IMR-90 (cell line): ENCODE measurements around the gene ZNF592. TPM values are rescaled to one million over a fixed set of nuclear protein-coding genes. Genes with fewer than 3 reads are reported as not detected.

Experiments
- ATAC-seq: fragments of 200-7000 bp; cut with Tn5 transposase; 2 replicates; pipeline ENCODE4 v1.9.1; 2020; ENCODE audit warnings: low read depth, mild to moderate bottlenecking, moderate library complexity
- BruUV-seq: library from RNA; stranded (reverse); fragments of 400-500 nt; replicated peaks from 2 replicates; lab custom pipeline; 2021; lab: Mats Ljungman, UMichigan
- CTCF ChIA-PET: fragments of 300-600 bp; formaldehyde crosslinking; extraction: SDS; loops from one replicate; lab custom pipeline; 2021; ENCODE audit warnings: antibody characterized with exemption; lab: Yijun Ruan, JAX
- POLR2A ChIA-PET: fragments of 300-600 bp; sonication (Branson Sonifier 250); formaldehyde crosslinking; loops from one replicate; lab custom pipeline; 2022; ENCODE audit warnings: antibody characterized with exemption; ENCODE audit not compliant: unreplicated experiment; lab: Charles Lee
- DNase-seq: peaks from one replicate; pipeline ENCODE4 v3.0.0; 2013
- H2AFZ ChIP-seq: replicated peaks from 2 replicates; pipeline ENCODE3; 2013; ENCODE audit warnings: low read length, mild to moderate bottlenecking; ENCODE audit not compliant: poor library complexity
- H2AK5ac ChIP-seq: 2 replicates; pipeline ENCODE4 v1.6.1; 2013; ENCODE audit warnings: low read depth, low read length, inconsistent platforms
- H2AK9ac ChIP-seq: replicated peaks from 2 replicates; pipeline ENCODE3; 2013; ENCODE audit warnings: mild to moderate bottlenecking, low read depth, low read length, moderate library complexity; ENCODE audit not compliant: poor library complexity
- H2BK120ac ChIP-seq: 2 replicates; pipeline ENCODE4 v1.6.1; 2013; ENCODE audit warnings: low read depth, low read length, inconsistent platforms
- H2BK15ac ChIP-seq: 3 replicates; pipeline ENCODE4 v1.6.1; 2013; ENCODE audit warnings: low read depth, low read length, inconsistent platforms
- H2BK20ac ChIP-seq: 2 replicates; pipeline ENCODE4 v1.6.1; 2013; ENCODE audit warnings: low read depth, mild to moderate bottlenecking, inconsistent platforms, low read length, moderate library complexity
- H2BK5ac ChIP-seq: 2 replicates; pipeline ENCODE4 v1.6.1; 2013; ENCODE audit warnings: mild to moderate bottlenecking, low read depth, low read length, inconsistent platforms; ENCODE audit not compliant: poor library complexity, severe bottlenecking
- H3K14ac ChIP-seq: replicated peaks from 2 replicates; pipeline ENCODE4 v1.6.1; 2013; ENCODE audit warnings: low read depth, low read length, inconsistent platforms
- H3K18ac ChIP-seq: 2 replicates; pipeline ENCODE4 v1.6.1; 2013; ENCODE audit warnings: low read depth, low read length, control low read depth
- H3K23ac ChIP-seq: 2 replicates; pipeline ENCODE4 v1.6.1; 2013; ENCODE audit warnings: low read depth, low read length, inconsistent platforms
- H3K27ac ChIP-seq: 2 replicates; pipeline ENCODE4 v1.5.1; 2013; ENCODE audit warnings: mild to moderate bottlenecking, control low read depth, low read length; ENCODE audit not compliant: insufficient read depth
- H3K27me3 ChIP-seq: 2 replicates; pipeline ENCODE4 v1.6.1; 2013; ENCODE audit warnings: low read length; ENCODE audit not compliant: control insufficient read depth, insufficient read depth
- H3K36me3 ChIP-seq: 2 replicates; pipeline ENCODE4 v1.6.1; 2013; ENCODE audit warnings: low read length, mixed read lengths; ENCODE audit not compliant: control insufficient read depth, insufficient read depth
- H3K4ac ChIP-seq: 2 replicates; pipeline ENCODE4 v1.6.1; 2013; ENCODE audit warnings: low read depth, low read length, inconsistent platforms
- H3K4me1 ChIP-seq: 2 replicates; pipeline ENCODE4 v1.6.1; 2013; ENCODE audit warnings: low read length, mixed read lengths; ENCODE audit not compliant: control insufficient read depth, insufficient read depth
- H3K4me2 ChIP-seq: 2 replicates; pipeline ENCODE4 v1.6.1; 2013; ENCODE audit warnings: low read depth, mild to moderate bottlenecking, control low read depth, low read length, moderate library complexity
- H3K4me3 ChIP-seq: 2 replicates; pipeline ENCODE4 v1.5.1; 2013; ENCODE audit warnings: low read depth, mild to moderate bottlenecking, control low read depth, low read length, moderate library complexity; ENCODE audit not compliant: insufficient read depth
- H3K56ac ChIP-seq: 2 replicates; pipeline ENCODE4 v1.6.1; 2013; ENCODE audit warnings: low read length, inconsistent platforms; ENCODE audit not compliant: insufficient read depth; ENCODE audit errors: extremely low read depth
- H3K79me1 ChIP-seq, 2 experiments: 2 replicates each; pipeline ENCODE4 v1.6.1; 2013; ENCODE audit warnings: low read length in 2 of 2, inconsistent platforms in 1 of 2, low read depth in 1 of 2
- H3K9ac ChIP-seq: 2 replicates; pipeline ENCODE4 v1.6.1; 2013; ENCODE audit warnings: low read depth, low read length, control low read depth
- H3K9me1 ChIP-seq: 2 replicates; pipeline ENCODE4 v1.6.1; 2013; ENCODE audit warnings: low read length, inconsistent platforms; ENCODE audit not compliant: insufficient read depth
- H3K9me3 ChIP-seq: 2 replicates; pipeline ENCODE4 v1.6.1; 2013; ENCODE audit warnings: low read length; ENCODE audit not compliant: control insufficient read depth, insufficient read depth
- H4K20me1 ChIP-seq: 2 replicates; pipeline ENCODE4 v1.6.1; 2013; ENCODE audit warnings: low read length, inconsistent platforms; ENCODE audit not compliant: insufficient read depth
- H4K5ac ChIP-seq: 2 replicates; pipeline ENCODE4 v1.6.1; 2013; ENCODE audit warnings: mild to moderate bottlenecking, low read depth, low read length, control low read depth
- H4K8ac ChIP-seq, 2 experiments: 2 replicates each; pipeline ENCODE4 v1.6.1; 2013; ENCODE audit warnings: low read depth in 2 of 2, low read length in 2 of 2, control low read depth in 1 of 2, inconsistent platforms in 1 of 2
- H4K91ac ChIP-seq: 2 replicates; pipeline ENCODE4 v1.6.1; 2013; ENCODE audit warnings: low read depth, low read length, inconsistent platforms; ENCODE audit not compliant: insufficient read depth
- CHD1 ChIP-seq: IDR thresholded peaks from 2 replicates; pipeline ENCODE4 v1.6.1; 2012; ENCODE audit warnings: low read depth, low read length, improper control_type of control experiment
- FOS ChIP-seq: fragments of 150-350 bp; IDR thresholded peaks from 2 replicates; pipeline ENCODE4 v1.6.1; 2016; ENCODE audit warnings: low read depth, low read length
- NFE2L2 ChIP-seq: fragments of 150-350 bp; IDR thresholded peaks from 2 replicates; pipeline ENCODE4 v1.6.1; 2016; ENCODE audit warnings: low read depth, mild to moderate bottlenecking, low read length
- RAD21 ChIP-seq: IDR thresholded peaks from 2 replicates; pipeline ENCODE4 v1.6.1; 2012; ENCODE audit warnings: low read length, improper control_type of control experiment
- WGBS, 2 experiments: methylation state at CpG; one replicate each; pipeline versions ENCODE4 v1.1.5 to v1.1.7; 2013; ENCODE audit warnings: missing lambda C conversion rate in 2 of 2; ENCODE audit not compliant: insufficient read length in 1 of 2; ENCODE audit errors: extremely low coverage in 2 of 2; 5-methylcytosine and 5-hydroxymethylcytosine counted together
- dilution Hi-C: fragments of 300-500 bp; cut with HindIII; formaldehyde crosslinking; loops from one replicate; pipeline ENCODE4 v1.14.3; 2018; ENCODE audit warnings: low sequenced_read_pairs; ENCODE audit not compliant: unreplicated experiment
- in situ Hi-C: fragments of 300-500 bp; cut with MboI; formaldehyde crosslinking; loops from 3 replicates; pipeline ENCODE4 v1.14.3; 2019; ENCODE audit warnings: low sequenced_read_pairs, inconsistent platforms, mixed read lengths
- intact Hi-C: fragments of 100-400 bp; cut with micrococcal nuclease; formaldehyde crosslinking; loops from 2 replicates; pipeline ENCODE4 v1.10.0; 2022
- polyA plus RNA-seq, 3 experiments: library from polyadenylated mRNA; depleted of rRNA; stranded (reverse); fragments of >200 nt; gene quantifications; 2 replicates each; pipeline ENCODE4 v1.2.3, GENCODE V29; 2012; ENCODE audit warnings: low replicate concordance in 1 of 3
- total RNA-seq: library from RNA; depleted of rRNA; stranded (reverse); fragments of >200 nt; gene quantifications from 2 replicates; pipeline ENCODE4 v1.2.3, GENCODE V29; 2012

The ZNF592 gene
- total and polyA plus RNA-seq, 2 of the 4 experiments (the other 2 are of a cell fraction), result 4.3 to 10.2 TPM

DNA sequence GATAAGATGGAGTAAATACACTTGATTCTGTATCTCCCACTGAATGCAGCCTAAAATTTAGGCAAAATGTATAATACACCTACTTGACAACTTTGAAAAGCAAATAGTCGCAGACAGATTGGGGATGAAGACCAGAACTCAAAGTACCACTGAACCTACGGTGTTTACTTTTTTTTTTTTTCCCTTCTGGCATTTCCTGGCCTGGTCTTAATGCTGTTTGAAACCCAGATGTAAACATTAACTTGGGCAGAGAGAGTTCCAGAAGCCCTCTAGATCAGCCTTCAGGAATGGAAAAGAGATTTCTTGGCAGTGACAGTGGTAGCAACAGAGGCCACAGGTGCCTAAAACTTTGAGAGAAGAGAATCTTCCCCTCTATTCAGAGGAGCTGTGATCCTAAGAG is 96.6 kb downstream of the ZNF592 start:
- Histone ChIP-seq H3K4ac (no peak overlapping the region), H3K9me1 (no peaks in the 10 kb centered on the region), H3K23ac (no peak overlapping the region), H3K14ac (no peak overlapping the region), H2BK20ac (no peak overlapping the region), H2AFZ (no peak overlapping the region), H2AK9ac (no peak overlapping the region), H4K91ac (no peak overlapping the region), H2AK5ac (no peak overlapping the region), H4K20me1 (no peaks in the 10 kb centered on the region), H2BK120ac (no peak overlapping the region), H3K56ac (no peak overlapping the region), H3K18ac (no peak overlapping the region), H3K9ac (no peak overlapping the region), H3K27ac (no peak overlapping the region), H3K4me3 (no peak overlapping the region), H3K79me1 (no peaks in the 10 kb centered on the region), H2BK15ac (no peak overlapping the region), H3K4me1 (peaks cover 1% of the 10 kb centered on the region; the same call in 1 of the 2 replicates), H3K9me3 (peaks cover 3% of the 10 kb centered on the region; the same call in 1 of the 2 replicates), H4K8ac (no peak overlapping the region), H2BK5ac (no peak overlapping the region), H3K27me3 (peaks cover 2% of the 10 kb centered on the region; the same call in 1 of the 2 replicates), H4K5ac (no peak overlapping the region), H3K36me3 (no peaks in the 10 kb centered on the region), H3K4me2 (no peak overlapping the region)
- ChIA-PET POLR2A (interaction anchor here (0.7 kb wide), 1 partner anchor 263 kb away, joined by 4 read pairs; no protein-coding TSS in a partner anchor), CTCF (interaction anchor here (0.7 to 0.9 kb wide), 2 partner anchors 15 to 18 kb away, joined by 3 read pairs; no protein-coding TSS in a partner anchor)
- intact Hi-C loops, result loop anchor here (1.0 to 5.0 kb wide), 2 partner anchors 83 to 202 kb away; no protein-coding TSS in a partner anchor
- no TSS peak for BruUV-seq
- in situ Hi-C loops, result no loop called here
- DNase-seq (no peak), ATAC-seq (peak; percentile 53)
- no CpG with 5 or more reads among the region's 2 CpGs for WGBS, 2 experiments
- no peak for TF ChIP-seq RAD21
- no peak for TF ChIP-seq FOS
- no peak for TF ChIP-seq NFE2L2
- no peak for TF ChIP-seq CHD1
- dilution Hi-C loops, result no loop called here
